Germinal center (tissue), 1 donor: ENCODE data around the gene NEUROG2.
"Not testable (repeated sequence)": the region's sequence is repeated elsewhere in the genome, so short reads cannot be mapped to it uniquely, and the experiment has no call there.

Experiments
- DNase-seq: peaks from one replicate; pipeline ENCODE4 v3.0.0; 2012; ENCODE audit warnings: mixed read lengths, low spot score

NEUROG2 gene

GRCh38 chr4:112516066-112516470 is at the start of gene NEUROG2:
NEUROG2 (minus strand) TSS chr4:112516180; CDS start chr4:112515475, 705 bp downstream.
- DNase-seq, result no peak

GRCh38 chr4:112564706-112565270 is 48.8 kb upstream of the NEUROG2 start:
- DNase-seq, result no peak

GRCh38 chr4:112563431-112564200 is 47.6 kb upstream of the NEUROG2 start:
- DNase-seq, result no peak

- no peak for DNase-seq
Observed at GRCh38 chr4:112562254-112562879, 46.4 kb upstream of the NEUROG2 start.

GRCh38 chr4:112560084-112560483 is 44.1 kb upstream of the NEUROG2 start:
- DNase-seq, result peak; percentile 28

- DNase-seq, result no peak
Observed at GRCh38 chr4:112559053-112559452, 43.1 kb upstream of the NEUROG2 start.

GRCh38 chr4:112557676-112558411 is 41.9 kb upstream of the NEUROG2 start:
- DNase-seq, result no peak

GRCh38 chr4:112554271-112554670 is 38.3 kb upstream of the NEUROG2 start:
- DNase-seq, result not testable (repeated sequence)

- no peak for DNase-seq
Observed at GRCh38 chr4:112552668-112553067, 36.7 kb upstream of the NEUROG2 start.

GRCh38 chr4:112550728-112551127 is 34.7 kb upstream of the NEUROG2 start:
- no peak for DNase-seq

- DNase-seq, result no peak
Observed at GRCh38 chr4:112546476-112546875, 30.5 kb upstream of the NEUROG2 start.

GRCh38 chr4:112545346-112545745 is 29.4 kb upstream of the NEUROG2 start:
- DNase-seq, result no peak

GRCh38 chr4:112540695-112541094 is 24.7 kb upstream of the NEUROG2 start:
- DNase-seq, result no peak

- no peak for DNase-seq
Observed at GRCh38 chr4:112536123-112536522, 20.1 kb upstream of the NEUROG2 start.

- no peak for DNase-seq
Observed at GRCh38 chr4:112532267-112532666, 16.3 kb upstream of the NEUROG2 start.

- DNase-seq, result no peak
Observed at GRCh38 chr4:112531146-112531545, 15.2 kb upstream of the NEUROG2 start.

GRCh38 chr4:112526061-112526460 is 10.1 kb upstream of the NEUROG2 start:
- no peak for DNase-seq

GRCh38 chr4:112523764-112524505 is 8.0 kb upstream of the NEUROG2 start:
- DNase-seq, result peak; percentile 81

GRCh38 chr4:112523008-112523721 is 7.2 kb upstream of the NEUROG2 start:
- peak; percentile 67 for DNase-seq

GRCh38 chr4:112522431-112522830 is 6.5 kb upstream of the NEUROG2 start:
- DNase-seq, result not testable (repeated sequence)
